Stimulated activated CD8-positive, alpha-beta memory T cell treated with anti-CD3 and anti-CD28 coated beads, Interleukin-15, amount 100 ng/mL, for 24 hours (primary cell): ENCODE results near the gene NANP.
"Not testable (repeated sequence)": the region's sequence is repeated elsewhere in the genome, so short reads cannot be mapped to it uniquely, and the experiment has no call there.

Source experiments
- DNase-seq: peaks from one replicate; pipeline ENCODE4 v3.0.0-alpha.2; 2020; ENCODE audit warnings: low read depth

NANP gene, protein sequence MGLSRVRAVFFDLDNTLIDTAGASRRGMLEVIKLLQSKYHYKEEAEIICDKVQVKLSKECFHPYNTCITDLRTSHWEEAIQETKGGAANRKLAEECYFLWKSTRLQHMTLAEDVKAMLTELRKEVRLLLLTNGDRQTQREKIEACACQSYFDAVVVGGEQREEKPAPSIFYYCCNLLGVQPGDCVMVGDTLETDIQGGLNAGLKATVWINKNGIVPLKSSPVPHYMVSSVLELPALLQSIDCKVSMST

DNA sequence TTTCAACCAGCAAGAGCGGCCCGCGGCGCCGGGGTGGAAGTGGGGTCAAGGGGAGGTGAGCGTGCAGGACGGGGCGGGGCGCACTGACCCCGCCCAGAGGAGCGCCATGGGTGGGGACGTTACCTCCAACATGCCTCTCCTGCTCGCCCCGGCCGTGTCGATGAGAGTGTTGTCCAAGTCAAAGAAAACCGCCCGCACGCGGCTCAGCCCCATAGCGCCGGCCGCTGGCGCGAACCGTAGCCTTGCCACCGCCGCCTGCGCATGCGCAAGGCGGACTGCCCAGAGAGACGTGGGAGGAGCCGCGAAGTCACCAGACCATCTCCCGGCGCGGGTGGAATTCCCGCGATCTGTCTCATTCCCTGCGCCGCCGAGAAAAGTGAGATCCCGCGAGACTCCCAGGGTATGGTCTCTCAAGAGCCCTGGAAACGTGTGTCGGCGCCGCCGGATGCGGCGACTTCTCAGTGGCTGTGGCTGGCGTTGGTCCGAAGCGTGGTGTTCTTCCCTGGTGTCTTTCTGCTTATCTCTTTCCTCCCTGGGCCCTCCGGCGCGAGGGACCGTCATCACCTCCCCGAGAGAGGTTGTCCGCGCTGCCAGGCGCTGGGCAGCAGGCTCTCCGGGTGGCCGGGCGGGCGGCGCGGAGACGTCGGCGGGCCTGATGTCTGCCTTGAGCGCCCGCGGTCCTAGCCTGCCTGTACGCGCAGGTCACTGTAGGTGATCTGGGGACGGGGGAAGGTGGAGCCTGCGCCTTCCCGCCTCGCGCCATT, at the start of gene NANP:
Gene NANP (minus strand): TSS at position 279 of the 764 bp plus-strand sequence. CDS start 66 bp downstream, at position 213.
- peak; percentile 70 for DNase-seq

DNA sequence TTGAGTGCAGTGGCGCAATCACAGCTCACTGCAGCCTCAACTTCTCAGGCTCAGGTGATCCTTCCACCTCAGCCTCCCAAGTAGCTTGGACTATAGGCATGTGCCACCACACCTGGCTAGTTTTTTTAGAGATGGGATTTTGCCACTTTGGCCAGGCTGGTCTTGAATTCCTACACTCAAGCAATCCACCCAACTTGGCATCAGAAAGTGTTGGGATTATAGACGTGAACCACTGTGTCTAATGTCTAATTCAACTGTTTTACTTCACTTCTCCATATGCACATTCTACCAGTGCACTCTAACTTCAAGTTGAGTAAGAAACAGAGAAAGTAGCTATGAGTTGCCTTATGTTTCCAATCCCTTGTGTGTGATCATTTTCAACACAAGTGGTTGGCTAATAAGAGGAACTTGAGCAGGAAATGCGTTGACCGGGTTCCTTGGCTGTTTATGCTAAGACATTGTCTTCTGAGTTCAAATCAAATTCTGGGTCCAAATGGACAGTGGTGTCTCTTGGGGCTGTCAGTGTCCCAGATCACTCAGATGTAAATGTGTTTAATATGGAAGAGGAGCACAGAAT, 48.9 kb upstream of the NANP start:
- no peak for DNase-seq

DNA sequence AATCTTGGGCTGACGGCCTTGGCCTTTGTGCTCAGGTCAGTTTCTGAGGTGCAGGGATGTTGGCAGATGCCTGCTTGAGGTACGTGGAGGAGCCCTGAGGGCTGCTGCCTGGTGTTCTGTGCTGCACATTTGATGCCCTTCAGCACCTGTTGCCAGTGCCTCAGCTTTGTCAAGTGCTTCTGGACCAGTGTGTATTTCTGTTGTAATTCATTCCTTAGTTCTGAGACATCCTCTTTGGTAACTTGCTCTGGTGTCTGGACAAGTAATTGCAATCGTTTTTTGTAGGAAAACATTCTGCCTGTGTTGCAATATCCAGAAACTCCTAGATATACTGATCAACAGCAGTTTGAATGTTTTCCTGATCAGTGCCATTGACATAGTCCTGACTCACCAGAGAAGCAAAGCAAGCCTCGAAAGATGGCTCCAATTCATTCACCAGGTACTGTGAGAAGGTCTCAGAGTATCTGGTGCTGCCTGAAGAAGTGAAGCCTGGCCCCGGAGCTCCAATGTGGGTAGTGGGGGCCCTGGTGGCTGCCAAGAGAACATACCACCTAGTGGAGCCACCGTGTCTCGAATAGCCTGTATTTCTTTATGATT, 46.1 kb upstream of the NANP start:
- DNase-seq = no peak

DNA sequence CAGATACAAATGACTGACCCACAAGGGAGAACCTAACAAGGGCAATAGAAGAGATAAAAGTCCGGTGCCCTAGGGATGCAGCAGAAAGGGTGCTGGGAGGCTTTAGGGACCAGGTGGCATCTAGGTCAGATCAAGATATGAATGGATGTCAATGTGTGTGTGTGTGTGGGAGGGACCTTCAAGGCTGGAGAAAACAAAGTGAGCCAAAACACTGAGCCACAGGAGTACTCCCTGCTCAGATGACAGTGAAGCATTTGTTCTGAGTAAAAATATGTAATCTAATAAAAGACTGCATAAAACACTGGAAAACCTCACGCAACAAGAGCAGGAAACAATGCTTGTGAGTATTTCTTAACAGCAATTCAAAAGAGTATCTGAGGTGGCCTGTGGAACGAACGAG, 44.6 kb upstream of the NANP start:
- DNase-seq = no peak

DNA sequence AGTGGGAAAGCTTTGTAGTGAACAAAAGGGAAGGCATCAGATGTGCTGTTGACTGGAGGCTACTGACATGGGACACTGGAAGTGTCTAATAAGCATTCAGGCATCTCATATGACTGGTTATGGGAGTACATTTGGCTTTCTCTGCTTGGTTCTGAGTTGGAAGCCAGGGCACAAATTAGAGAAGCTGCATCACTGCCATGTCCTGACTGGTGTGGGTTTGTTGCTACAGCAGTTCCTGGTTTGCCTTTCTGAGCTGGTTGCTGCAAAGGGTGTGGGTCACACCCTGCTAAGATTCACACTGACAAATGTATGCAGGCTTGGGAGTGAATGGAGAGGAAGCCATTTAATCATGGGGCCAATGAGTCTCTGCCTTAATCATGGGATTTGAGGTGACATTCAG, 36.2 kb upstream of the NANP start:
- no peak for DNase-seq

DNA sequence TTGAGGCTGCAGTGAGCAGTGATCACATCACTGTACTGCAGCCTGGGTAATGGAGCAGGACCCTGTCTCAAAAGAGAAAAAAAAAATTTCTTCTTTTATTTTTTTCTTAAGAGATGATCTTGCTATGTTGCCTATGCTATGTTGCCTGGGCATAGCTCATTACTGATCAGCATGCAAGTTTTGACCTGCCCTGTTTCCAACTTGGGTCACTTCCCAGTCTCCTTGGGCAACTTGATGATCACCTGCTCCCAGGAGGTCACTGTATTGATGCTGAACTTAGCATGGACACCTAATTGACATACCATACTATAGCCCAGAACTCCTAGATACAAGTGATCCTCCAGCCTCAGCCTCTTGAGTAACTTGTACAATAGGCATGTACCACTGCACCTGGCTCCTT, 30.7 kb upstream of the NANP start:
- DNase-seq = no peak

DNA sequence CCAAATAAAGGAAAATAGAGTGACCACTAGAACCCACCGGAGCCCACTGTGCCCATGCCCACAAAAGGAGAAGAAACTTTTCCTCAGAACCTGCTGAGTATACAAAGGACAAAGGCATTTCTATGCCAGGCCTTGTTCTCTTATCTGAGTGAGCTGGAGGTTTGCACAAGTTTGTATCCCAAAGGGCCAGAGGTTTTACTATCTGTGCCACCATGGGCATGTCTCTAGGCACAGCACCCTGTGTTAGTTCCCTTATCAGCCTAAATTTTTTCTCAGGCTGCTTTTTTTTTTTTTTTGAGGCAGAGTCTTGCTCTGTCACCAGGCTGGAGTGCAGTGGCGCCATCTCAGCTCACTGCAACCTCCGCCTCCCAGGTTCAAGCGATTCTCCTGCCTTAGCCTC, 29.1 kb upstream of the NANP start:
- not testable (repeated sequence) for DNase-seq

DNA sequence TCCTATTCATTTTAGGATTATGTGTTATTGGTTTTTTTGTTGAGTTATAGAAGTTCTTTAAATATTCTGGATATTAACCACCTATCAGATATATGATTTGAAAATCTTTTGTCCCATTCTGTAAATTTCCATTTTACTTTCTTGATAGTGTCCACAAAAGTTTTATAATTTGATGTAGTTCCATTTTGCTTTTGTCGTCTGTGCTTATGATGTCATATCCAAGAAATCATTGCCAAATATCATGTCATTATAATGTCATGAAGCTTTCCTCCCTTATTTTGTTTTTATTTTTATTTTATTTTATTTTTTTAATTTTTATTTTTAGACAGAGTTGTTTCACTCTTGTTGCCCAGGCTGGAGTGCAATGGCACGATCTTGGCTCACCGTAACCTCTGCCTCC, 21.0 kb upstream of the NANP start:
- no peak for DNase-seq

DNA sequence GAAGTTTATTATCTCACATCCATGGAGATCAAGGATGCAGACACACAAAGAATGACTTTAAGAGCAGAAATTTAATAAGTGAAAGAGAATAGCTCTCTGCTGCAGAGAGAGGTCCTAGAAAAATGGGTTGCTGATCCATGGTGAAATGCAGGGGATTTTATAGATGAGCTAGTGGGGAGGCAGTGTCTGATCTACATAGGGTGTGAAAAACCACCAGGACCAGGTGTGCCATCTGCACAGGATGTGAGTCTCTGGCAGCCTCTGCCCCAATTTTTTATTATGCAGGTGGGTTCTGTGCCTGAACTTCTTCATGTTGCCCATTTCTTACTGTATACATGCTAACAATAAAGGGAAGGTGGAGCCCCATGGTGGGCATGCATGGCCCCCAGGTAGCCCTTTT, 19.9 kb upstream of the NANP start:
- DNase-seq = no peak

DNA sequence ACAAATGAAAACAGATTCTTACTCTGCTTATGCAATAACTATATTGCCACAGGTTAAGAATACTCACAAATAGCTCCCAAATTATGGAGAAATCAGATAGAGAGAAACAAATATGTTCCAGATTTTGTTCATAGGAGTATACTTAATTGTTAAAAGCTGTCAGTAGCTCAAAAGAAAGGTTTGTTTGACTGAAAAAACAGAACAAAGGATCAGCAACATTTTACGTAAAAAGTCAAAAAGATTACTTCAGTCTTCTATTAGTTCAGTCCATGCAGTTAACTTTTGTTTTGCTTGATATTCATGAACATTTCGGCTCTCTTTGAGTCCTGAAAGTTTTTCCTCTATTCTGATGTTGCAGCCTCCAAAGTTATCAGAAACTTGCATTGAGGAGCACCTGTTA, 13.4 kb upstream of the NANP start:
- no peak for DNase-seq

DNA sequence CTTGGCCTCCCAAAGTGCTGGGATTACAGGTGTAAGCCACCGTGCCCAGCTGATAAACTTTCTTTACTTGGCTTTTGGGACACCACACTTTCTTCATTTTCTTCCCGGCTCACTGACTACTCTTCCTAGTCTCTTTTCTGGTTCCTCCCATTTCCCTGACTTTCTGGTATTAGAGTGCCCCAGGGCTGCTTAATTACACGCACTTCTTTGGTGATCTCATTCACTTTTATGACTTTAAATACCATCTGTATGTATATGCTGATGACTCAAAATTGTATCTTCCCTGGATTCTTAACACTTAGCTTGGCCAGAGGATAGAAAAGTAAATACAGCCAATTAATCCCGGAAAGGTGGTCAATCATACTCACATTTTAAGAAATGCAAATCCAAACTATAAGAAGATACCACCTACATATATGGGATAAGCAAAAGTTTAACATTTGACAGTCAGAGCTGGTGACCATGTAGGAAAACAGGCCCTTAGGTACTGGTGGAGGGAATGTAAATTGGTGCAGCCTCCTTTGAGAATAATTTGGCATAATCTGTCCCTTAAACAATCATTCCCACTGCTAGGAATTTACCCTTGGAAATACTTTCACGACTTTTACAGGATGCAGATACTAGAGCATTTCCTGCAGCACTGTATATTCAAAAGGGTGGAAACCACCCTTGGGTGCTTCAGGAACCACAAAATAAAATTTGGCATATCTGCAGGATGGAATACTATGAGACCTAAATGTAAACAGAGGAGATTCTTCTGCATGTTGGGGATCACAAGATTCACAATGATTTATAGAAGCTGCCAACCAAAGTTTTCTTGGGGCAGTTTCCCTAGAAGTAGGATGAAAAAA, 9.4 kb upstream of the NANP start:
- no peak for DNase-seq

DNA sequence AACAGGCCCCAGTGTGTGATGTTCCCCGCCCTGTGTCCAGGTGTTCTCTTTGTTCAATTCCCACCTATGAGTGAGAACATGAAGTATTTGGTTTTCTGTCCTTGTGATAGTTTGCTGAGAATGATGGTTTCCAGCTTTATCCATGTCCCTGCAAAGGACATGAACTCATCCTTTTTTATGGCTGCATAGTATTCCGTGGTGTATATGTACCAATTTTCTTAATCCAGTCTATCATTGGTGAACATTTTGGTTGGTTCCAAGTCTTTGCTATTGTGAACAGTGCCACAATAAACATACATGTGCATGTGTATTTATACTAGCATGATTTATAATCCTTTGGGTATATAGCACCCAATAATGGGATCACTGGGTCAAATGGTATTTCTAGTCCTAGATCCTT, 6.8 kb upstream of the NANP start:
- not testable (repeated sequence) for DNase-seq

DNA sequence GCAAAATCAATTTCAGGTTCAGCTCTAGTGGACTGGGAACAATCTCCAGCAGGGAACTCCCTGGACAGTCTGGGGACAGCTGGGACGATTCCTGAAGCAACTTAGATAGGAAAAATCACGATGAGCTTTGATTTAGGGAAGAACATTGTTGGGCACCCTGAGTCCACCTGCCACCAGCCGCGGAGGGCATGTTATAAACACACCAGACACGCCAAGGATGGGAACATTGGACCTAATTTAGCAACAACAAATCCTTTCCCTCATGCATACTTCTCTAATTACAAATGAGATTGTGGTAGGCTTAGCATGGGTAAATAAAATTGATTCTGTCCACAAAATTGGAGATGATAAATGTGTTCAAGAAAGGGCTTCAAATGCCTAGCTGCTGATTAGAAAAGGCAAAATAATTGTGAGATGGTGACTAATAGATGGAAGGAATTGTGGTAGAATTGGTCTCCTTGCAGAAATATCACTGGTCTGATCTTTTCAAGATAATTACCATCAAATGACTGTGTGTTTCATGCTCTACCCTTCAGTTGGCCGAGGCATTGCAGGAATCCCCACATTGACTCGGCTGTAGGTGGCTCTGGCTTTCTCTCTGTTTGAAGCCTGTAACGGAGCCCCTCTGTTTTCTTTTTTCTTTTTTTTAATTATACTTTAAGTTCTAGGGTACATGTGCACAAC, 6.1 kb upstream of the NANP start:
- DNase-seq = no peak

DNA sequence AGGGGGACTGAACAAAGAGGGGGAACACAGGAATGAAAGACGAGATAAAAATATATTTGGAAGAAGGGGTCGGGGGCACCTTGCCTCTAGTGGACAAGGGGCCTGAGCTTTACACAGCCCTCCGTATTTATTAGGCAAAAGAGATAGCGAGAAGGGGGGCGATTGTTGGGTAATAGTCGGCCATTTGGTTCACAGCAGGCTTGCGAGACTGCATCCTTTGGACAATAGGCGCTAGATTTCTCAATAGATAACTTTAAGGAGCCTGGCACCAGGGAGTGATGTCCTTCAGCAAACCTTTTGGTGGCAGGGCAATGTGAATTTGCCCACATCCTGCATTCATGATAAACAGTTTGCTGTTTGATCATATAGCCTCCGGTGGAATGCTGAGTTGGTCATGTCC, 3.0 kb upstream of the NANP start:
- no peak for DNase-seq

DNA sequence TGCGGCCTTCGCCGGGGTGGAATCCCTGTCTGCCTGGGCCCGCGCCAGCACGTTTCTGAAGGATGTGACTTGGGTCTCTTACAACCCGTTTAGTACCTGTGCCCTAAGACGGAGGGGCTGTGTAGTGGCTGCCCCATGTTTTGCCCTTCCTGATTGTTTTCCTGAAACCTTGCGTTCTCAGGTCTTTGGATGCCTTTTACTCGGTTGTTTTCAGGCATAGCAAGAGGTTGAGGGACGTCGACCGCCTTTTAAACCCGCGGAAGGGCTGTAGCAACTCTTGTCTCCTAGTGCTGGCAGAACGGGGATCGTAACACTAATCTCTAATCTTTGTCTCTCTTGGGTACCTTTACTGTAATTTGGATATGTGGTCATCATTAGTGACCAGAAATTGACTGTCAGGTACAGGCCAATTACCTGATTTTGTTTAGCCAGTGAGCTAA, 706 bp upstream of the NANP start:
- DNase-seq = no peak

DNA sequence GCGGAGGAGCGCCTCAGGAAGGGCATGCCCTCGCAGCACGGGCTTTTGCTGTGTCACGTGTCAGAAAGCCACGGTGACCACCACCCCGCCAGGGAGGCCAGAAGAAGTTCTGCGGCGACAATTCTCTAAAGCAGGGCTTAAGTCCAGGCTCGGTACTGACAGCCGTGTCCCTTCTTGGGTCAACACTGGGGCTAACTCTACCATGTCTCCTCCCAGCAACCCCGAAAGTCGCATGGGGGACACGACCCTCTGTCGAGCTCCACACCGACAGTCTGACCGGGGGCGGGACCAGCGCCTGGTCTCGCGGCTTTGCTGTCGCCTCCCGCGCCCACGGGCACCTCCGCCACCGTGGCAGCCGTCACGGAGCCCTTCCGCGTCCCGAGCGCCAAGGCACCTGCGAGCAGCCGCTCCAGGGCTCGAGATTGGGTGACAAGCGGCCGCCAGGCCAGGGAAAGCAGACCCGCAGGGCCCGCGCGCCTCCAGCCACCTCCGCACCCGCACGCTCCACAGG, 534 bp downstream of the NANP start:
- no peak for DNase-seq

DNA sequence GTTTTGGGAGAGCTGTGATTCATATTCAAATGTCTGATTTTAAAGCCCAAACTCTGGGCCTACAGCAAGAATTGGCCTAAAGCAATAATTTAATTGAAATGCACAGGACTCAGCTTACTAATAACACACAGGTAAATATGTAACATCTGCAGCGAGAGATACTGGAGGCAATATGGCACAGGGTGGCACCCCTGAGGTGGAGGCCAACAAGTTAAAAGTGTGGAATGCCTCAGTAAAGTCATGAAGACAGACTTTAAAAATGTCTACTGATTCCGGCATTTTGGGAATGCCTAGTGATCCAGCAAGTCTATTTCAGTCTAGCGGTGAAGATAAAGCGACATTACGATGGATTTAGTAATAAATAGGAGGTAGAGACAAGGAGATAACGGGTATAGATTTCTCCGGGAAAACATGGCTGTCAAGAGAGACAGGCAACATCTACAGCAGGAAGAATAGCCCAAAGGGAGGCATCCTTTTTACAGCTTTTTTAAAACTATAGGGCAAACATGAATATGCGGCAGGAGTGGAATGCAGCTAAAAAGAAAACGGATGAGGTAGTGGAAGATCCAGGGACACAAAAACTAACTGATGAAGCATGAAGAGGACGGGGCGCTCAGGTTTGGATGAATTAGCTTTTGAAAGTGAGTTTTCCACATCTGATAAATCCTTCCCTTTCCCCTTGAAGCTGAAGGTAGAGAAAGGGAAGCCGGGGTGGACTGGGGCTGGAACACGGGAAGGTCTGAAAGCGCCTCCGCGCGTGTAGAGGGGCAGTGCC, 1.2 kb downstream of the NANP start:
- DNase-seq = no peak

DNA sequence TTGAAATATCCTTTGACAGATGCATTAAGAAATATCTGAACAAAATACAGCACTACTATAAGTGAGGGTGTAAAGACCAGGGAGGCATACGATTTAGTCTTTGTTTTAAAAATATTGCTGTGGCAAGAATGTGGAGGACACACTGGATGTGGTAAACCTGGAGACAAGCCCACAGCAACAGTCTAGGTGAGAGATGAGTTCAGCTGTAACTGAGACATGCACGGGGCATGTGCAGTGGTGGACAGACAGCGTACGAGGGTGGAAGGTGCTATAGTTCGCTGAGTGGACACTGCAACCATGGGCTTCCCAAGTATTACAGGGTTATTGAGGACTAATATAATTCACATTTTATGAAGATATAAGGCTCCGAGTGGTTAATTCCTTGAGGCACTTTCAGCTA, 1.8 kb downstream of the NANP start:
- DNase-seq = no peak

DNA sequence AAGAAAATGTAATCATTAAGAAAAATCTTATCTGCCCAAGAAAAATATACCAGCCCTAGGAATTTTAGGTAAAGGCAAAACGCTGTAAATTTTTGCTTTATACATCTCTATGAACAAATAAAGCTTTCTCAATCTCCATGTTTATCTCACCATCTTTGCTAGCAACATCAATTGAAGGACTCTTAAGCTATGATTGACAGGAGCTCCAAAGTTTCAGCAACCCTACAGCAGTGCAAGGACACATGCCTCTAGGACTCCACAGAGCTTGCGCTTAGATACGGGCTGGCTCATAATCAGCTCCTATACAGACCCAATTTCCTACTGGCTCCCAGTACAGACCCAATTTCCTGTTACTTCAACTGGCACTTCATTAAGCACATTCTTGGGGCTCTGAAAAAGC, 4.3 kb downstream of the NANP start:
- DNase-seq = no peak

DNA sequence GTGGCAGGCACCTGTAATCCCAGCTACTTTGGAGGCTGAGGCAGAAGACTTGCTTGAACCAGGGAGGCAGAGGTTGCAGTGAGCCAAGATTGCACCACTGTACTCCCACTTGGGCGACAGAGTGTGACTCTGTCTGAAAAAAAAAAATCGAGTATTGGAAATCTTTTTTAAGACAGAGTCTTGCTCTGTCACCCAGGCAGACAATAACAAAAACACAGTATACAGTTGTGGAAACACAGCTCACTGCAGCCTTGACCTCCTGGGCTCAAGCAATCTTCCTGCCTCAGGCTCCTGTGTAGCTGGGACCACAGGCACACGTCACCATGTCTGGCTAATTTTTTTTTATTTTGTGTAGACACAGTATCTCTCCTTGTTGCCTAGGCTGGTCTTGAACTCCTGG, 15.0 kb downstream of the NANP start:
- no peak for DNase-seq
